GM04503 (cell line): Measurements from ENCODE around the gene CD55.
"Not testable (repeated sequence)": the region's sequence is repeated elsewhere in the genome, so short reads cannot be mapped to it uniquely, and the experiment has no call there.

ENCODE experiments used
- DNase-seq: peaks from one replicate; pipeline ENCODE4 v3.0.0-alpha.2; 2012; ENCODE audit warnings: low read depth

The CD55 gene

DNA sequence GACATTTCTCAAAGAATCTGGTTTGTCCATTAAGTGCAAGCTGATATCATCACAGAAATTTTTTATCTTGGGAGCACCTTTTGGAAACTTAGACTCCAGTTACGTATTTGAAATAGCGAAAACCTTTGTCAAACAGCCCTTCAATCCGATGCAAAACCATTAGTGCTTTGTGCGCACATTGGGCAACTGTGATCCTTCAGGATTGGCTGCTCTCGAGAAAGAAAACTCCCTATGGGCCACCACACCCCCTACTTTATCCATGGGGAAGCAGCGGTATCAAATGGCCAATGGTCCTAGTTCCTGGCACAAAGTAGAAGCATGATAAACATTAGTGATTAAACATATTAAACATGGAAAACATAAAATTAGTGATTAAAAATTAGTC, 16.0 kb upstream of the CD55 start:
- no peak for DNase-seq

DNA sequence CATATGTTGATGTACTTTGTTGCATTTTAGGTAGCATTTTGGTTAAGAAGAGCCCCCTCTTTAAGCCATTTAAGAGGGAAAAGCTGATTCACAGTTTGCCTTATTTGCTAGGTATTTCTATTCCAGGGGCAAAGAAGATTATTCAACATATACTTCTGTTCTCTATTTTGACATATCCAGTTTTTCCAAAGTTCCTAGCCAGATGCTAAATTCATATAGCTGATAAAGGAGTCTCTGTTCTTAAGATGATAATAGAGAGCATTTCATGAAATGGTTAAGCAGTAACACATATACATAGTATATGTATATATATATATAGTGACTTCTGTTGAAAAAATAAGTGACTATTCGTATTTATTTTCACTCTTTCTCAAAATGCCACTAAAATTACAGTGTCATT, 15.5 kb upstream of the CD55 start:
- DNase-seq: no peak

DNA sequence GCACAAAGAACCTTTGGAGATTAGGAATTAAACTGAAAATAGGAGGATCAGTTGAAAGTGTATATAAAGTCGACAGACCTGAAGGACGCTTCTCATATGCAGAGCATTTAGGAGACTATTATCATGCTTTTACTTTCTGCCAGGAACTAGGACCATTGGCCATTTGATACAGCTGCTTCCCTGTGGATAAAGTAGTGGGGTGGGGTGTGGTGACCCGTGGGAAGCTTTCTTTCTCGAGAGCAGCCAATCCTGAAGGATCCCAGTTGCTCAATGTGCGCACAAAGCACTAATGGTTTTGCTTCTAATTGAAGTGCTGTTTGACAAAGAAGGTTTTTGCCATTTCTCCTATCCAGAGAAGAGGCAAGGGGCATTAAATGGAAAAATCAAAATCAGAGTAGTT, 14.9 kb upstream of the CD55 start:
- DNase-seq: no peak

DNA sequence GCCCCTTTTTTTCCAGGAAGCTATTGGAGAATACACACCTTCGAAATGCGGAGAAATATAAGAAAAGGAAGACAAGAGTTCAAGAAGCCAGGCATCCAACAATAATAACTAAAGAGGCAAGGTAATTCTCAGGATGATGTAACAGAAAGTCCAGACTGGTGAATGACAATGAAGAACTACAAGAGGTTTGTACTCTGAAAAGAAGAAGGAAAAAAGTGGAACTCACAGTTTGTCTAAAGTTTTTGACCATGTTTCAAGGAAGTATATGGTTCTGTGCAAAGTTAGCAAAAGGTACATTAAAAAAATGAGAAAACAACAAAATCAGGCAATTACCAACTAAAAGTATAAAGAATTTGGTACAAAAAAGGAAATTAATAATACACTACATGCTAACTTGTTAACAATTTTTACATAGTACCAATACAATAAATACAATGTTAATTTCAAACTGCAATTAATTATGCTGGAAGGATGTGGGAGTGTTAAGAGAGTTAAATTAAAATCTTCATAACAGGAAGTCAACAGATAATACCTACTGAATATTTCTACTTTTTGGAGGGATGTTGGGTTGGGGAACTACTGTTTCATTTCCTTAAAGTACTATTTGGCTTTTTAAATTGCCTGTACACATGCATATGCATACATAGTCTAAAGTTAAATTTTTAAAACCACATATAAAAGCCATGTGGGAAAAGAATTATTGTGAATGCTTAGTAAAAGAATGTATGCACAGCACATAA, 12.9 kb upstream of the CD55 start:
- no peak for DNase-seq

DNA sequence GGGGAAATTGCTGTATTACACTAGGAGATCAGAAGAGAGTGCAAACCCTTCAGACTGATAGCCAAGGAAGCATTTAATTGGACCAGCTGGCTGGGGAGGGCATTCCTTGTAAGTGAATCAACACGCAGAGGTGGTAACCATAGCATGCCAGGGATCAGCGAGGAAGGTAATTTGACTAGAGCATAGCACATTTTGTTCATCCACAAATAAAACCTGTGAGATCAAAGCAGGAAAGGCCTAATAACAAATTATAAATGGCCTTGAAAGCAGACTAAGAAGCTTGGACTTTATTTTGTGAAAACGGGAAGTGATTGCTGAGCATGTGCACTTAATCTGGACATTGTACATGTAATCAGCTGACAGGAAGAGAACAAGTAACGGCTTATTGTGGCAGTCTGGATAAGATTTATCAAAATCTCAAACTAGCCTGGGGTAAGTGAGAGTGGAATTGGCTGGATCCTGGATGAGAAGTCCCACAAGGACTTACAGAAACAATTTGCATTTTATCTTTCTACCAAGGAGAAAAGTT, 11.7 kb upstream of the CD55 start:
- DNase-seq: no peak

DNA sequence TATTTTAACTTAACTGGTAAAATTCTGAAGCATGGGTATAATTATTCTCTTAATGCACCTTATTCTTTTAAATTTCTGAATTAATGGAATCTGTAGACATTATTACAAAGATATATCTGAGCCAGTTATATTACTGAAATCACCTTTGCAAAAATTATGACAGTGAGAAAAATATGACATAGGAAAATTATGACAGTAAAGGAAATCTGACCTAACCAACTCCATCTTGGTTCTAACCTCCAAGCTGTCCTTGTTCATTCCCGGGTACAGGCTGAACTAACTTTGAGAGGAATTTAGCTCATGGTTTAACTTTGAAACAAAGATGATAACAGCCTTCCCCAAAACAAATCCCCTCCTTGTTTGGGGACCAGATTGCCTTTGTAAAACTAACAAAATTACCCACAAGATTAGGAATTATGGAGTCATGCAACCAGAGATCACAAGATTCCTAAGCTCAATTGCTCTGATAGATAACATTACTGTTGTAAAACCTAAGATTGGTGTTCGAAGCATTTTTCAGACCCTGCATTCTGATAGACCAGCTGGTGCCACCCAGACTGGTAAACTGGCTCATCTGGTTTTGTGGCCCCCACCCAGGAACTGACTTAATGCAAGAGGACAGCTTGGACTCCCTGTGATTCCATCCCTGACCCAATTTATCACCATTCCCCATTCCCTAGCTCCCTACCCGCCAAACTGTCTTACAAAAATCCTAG, 9.4 kb upstream of the CD55 start:
- no peak for DNase-seq

DNA sequence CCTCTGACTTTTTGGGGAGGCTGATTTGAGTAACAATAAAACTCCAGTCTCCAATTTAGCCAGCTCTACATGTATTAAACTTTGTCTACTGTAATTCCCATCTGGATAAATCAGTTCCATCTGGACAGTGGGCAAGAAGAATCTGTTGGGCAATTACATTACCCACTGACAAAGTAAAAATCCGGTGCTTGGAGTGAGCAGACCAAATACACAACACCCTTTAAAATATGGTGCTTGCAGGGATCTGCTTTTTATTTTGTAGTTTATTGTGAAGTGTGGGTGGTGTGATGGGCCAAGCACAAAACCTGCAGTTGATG, 8.9 kb upstream of the CD55 start:
- no peak for DNase-seq

DNA sequence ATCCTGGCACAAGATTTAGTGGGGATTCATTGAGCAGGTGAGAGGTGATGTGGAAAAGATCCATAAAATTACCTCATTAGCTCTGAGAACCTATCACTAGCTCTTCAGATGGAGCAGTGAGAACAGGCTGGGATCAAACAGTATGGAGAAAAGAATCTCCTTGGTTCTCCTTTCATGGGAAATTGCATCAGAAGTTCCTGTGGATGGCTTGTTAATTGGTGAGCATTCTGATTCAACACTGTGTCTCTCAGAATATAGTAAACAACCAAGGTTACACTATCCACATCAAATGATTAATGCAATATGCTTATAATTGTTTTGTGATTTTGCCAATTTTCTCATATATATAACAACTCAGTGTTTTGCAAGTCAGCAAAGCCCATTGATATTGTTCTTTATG, 8.3 kb upstream of the CD55 start:
- no peak for DNase-seq

DNA sequence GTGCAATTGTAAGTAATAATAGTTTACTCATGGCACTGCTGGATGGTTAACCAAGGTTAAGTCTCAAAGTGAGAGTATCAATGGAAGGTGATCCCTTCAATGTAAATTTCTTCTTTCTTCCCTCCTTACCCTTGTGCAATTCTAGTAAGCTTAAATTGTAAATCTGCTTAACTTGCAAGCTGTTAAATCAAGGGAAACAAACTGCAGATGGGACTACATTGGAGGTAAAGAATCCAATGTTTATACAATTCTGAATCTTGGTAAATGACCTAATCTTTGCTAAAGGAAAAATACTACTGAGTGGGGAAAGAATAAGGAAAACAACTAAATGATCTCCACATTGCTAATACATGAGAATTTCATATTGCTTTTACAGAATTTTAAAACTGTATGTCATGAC, 6.7 kb upstream of the CD55 start:
- DNase-seq: no peak

DNA sequence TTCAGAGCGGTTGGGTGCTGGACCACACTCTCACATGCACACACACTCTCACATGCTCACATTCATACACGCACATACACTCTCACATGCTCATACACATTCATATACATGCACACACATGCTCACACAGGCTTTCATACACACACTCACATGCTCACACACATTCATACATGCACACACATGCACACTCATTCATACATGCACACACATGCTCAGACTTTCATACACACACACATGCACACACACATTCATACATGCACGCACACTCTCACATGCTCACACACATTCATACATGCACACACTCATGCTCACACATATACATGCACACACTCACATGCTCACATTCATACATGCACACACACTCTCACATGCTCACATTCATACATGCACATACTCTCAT, 6.0 kb upstream of the CD55 start:
- no peak for DNase-seq

DNA sequence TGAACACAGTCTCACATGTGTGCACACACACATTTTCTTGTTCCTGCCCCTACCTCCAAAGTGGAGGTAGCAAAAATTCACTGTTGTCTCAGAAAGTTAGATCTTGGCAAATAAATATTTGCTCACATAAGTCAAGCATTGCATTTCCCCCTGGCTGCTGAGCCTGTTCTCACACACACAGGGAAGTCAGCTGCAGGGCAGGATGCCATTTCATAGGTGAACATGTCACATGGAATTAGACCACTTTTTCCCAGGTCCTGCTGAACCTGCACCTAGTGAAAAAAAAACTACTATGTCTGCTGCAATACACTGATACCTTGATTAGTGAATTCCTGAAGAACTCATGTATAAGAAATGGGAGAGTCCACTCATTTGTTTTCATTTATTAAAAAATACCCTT, 5.3 kb upstream of the CD55 start:
- DNase-seq: no peak

DNA sequence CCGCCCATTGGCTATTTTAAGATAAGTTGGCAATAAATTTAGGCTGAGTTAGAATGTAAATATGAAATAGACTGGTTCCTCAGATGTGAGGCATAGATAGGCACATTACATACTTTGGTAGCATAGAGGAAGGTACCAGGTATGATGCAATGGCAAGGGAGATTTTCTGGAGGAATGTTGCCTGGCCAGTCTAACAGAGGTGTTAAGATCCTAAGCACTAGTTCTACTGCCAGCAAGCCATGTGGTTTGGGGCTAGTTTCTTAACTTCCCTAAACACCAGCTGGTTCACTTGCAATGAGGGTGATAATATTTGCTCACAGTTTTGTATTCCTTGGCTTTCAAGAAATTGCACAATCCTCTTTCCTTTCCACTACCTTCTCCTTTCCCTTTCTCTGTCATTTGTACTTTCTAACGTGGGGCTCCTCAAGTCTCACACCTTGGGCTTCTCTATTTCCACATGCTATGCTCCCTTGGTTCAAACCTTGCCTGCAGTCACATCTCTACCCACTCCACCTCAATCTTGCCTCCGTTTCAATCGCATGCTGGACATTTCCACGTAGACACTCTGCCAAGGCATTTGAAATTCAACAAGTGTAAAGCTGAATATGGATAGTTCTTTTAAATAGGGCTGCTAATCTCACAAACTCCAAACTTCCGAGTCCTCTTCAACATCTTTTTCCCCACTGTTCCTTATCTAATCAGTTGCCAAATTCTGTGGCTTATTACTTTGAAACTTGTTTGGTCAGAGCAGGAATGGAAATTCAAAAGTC, 4.7 kb upstream of the CD55 start:
- DNase-seq: no peak

DNA sequence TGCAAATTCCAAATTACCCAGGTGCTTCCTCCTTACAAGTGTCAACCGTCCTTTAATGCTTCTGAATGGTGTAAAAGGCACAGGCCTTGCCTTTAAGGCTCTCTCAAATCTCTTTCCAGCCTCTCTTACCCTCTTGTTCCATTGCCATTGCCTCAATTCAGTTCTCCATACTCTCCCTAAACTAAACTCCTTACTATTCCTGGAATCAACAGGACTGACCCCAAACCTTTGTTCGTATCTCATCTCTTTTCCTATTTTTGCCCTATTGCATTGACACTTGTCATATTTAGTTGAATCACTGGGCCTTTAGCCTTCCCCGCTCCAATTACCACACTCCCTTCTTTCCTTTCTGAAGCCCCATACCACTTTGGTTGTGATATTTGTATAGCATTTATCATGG, 3.9 kb upstream of the CD55 start:
- no peak for DNase-seq

DNA sequence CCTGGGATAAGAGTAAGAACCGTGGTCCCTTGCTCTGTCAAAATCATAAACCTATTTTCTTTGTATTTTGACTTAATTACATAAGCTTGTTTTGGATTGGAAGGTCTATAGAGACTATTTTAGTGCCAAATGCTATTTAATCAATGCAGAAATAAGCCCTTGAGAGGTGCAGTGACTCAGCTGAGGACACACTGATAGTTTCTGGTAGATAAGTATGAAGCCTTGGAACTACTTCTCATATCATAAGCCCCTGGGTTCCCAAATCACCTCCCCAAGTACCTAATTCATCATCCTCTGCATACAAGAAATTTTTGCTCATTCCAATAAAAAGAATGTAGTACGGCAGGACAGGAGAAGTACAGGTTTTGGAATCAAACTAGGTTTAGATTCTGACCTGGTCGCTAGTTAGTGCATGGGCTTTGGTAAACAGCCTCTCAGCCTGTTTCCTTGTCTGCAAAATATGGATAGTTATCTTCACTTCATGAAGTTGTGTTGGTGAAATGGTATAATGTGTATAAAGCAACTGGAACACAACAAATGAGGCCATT, 3.3 kb upstream of the CD55 start:
- DNase-seq: no peak

DNA sequence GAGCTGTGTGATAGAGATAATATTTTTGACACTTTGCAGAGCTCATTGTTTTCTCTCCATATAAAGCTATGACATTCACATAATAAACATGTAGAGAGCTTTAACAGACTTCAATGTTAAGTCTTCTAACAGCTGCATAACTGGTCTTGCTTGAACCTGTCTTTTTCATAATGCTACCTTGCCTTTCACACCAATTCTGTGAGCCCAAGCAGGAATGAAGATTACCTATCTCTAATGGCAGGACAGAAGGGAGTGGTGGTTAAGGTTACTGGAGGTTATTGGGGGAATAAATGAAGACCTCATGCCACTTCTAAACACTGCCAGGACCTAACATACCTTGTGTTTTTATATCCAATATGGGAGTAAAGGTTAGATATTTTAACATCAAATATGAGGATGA, 2.3 kb upstream of the CD55 start:
- no peak for DNase-seq

DNA sequence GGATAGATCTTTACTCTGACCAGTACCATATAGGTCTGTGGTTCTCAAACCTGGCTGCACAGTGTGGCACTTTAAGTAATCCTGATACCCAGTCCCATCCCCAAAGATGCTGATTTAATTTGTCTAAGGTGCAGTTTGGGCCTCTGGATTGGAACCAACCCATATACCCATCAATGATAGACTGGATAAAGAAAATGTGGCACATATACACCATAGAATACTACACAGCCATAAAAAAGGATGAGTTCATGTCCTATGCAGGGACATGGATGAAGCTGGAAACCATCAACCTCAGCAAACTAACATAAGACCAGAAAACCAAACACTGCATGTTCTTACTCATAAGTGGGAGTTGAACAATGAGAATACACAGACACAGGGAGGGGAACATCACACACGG, 1.4 kb upstream of the CD55 start:
- DNase-seq: not testable (repeated sequence)

DNA sequence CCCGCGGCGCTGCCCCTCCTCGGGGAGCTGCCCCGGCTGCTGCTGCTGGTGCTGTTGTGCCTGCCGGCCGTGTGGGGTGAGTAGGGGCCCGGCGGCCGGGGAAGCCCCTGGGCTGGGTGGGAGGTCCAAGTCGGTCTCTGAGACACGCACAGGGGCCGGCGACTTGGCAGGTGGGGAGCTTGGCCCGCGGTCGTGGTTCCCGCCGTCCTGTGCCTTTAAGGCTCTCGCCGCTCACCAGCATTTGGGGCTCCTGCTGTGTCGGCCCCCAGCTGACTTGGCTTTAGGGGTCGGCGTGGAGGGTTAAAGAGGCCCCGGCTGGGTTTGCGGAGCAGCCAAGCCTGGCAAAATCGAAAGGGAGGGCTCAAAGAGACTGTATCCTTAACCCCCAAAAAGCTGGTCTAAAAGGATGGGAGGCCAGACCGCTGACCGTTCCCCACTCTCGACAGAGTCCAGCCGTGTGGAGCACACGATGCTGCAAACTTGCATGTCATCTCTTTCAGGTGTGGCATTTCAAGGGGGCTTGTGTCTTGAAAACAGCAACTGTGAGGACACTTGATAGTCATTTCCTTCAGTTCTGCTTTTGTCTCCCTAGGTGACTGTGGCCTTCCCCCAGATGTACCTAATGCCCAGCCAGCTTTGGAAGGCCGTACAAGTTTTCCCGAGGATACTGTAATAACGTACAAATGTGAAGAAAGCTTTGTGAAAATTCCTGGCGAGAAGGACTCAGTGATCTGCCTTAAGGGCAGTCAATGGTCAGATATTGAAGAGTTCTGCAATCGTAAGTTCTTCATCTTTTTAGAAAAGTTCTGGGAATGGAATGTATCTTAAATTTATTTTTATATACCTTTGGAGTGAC, 540 bp downstream of the CD55 start:
- DNase-seq: no peak

DNA sequence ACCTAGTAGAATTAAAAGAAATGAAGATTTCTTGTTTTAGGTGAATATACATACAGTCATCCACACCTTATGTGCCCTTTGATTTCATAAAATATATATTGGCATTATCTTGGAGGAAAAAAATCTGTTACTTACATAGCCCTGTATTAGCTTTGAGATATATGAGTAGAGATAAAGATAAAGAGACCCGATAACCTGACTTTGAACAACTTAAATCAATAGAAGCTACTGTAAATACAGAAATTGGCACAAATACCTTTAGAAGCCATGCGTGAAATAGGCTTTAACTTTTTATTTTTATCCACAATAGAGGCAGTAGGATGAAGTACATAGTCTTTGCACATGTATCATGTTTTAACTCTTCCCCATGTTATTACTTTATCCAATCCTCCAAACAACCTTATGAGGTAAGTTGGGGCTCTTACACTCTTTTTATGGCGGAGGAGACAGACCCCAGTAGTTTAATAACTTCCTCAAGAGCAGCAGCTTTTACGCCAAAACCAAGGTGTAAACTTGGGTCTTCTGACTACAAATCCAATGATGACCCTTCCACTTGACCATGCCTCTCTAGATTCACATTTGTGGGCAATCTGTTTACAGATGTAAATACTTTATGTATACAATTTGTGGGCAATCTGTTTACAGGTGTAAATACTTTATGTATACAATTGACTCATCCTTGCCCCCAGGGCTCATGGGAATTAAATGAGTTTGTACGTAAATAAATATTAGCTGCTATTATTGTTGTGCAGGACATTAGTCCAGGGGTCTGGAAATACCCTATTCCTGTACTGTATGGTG, 2.1 kb downstream of the CD55 start:
- DNase-seq: no peak

DNA sequence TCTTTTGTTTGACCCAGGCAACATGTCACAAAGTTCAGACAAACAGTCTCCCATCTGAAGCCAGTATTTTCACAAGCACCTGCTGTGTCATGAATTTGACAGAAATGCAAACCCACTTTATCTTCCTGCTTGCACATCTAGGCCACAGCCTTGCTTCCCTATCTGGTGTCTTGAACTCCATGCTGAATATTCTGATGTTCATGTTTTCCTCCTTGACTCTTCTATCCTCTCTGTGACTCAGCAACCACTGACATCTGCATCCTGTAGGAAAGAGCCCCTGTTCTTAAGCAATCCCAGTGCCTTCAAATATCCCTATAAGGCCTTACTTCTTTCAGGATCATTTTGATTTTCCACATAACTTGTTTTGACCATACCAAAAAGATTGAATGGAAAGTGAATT, 6.5 kb downstream of the CD55 start:
- DNase-seq: peak; percentile 46

DNA sequence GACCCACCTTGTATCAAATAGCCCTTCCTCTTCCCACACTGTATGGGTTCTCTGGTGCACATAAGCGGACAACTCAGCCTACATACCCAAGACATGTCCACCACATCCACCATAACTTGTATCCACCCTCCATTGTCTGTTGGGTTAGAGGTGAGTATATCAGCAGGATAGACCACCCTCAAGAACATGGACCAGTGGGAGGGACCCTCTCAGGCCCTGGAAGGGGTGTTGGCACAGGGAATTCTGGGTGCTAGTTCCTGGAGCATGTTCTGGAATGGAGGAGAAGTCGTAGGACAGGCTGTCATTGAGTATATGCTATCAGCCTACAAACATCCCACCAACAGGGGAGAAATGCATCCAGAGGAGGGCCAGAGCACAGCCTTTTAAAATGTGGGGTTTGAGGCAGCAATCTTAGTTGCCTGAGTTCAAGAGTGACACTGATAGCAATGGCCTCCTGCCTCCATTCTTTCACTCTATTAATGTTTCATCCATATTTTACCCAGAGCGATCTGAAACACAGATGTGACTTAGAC, 7.5 kb downstream of the CD55 start:
- DNase-seq: no peak

DNA sequence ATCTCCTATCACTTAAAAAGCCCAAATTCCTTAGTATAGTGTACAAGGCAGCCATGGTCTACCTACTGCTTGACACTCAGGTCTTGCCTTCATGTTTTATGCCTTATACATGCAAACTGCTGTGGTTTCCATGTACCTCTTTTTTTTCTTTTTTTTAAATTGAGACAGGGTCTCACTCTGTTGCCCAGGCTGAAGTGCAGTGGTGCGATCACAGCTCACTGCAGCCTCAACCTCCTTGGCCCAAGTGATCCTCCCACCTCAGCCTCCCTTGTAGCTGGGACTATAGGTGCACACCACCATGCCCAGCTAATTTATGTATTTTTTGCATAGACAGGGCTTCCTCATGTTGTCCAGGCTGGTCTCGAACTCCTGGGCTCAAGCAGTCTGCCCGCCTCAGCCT, 8.0 kb downstream of the CD55 start:
- DNase-seq: no peak
